Spinal cord (tissue), 10 donors: ENCODE results near the gene TUT7. TPM values are rescaled to one million over a fixed set of nuclear protein-coding genes. Genes with fewer than 3 reads are reported as not detected.
"Not testable (repeated sequence)": the region's sequence is repeated elsewhere in the genome, so short reads cannot be mapped to it uniquely, and the experiment has no call there.

ENCODE experiments used
- DNase-seq, 6 donors: peaks; one replicate each; pipeline versions ENCODE4 v3.0.0 to v3.0.0-alpha.2; 2013 to 2015; ENCODE audit warnings: low spot score in 6 of 6, low read depth in 4 of 6
- H3K27ac ChIP-seq: one replicate; pipeline ENCODE4 v1.5.1; 2013; ENCODE audit warnings: low read depth, low read length, control low read depth
- H3K27me3 ChIP-seq: one replicate; pipeline ENCODE4 v1.6.1; 2013; ENCODE audit warnings: low read length; ENCODE audit not compliant: control insufficient read depth, insufficient read depth
- H3K36me3 ChIP-seq: one replicate; pipeline ENCODE4 v1.6.1; 2013; ENCODE audit warnings: low read length; ENCODE audit not compliant: control insufficient read depth, insufficient read depth
- H3K4me1 ChIP-seq: one replicate; pipeline ENCODE4 v1.6.1; 2013; ENCODE audit warnings: low read length; ENCODE audit not compliant: control insufficient read depth, insufficient read depth
- H3K4me3 ChIP-seq: one replicate; pipeline ENCODE4 v1.5.1; 2013; ENCODE audit warnings: low read depth, low read length, control low read depth
- H3K9me3 ChIP-seq: one replicate; pipeline ENCODE4 v1.6.1; 2013; ENCODE audit warnings: low read length; ENCODE audit not compliant: control insufficient read depth, insufficient read depth
- WGBS: methylation state at CpG from one replicate; pipeline ENCODE4 v1.1.5; 2013; ENCODE audit warnings: missing lambda C conversion rate; ENCODE audit not compliant: insufficient coverage; 5-methylcytosine and 5-hydroxymethylcytosine counted together
- polyA plus RNA-seq, 2 donors: library from polyadenylated mRNA; unstranded; fragments of 120-200 nt; gene quantifications; one replicate each; pipeline ENCODE4 v1.2.1, GENCODE V29; 2013; ENCODE audit not compliant: insufficient read length in 2 of 2
- total RNA-seq, 2 donors: library from RNA; depleted of rRNA in 1 of 2; stranded (reverse); fragments of 120-200 nt in 1 of 2; fragments of >200 nt in 1 of 2; gene quantifications; one replicate each; pipeline versions ENCODE4 v1.2.3 to v1.2.4, GENCODE V29; 2013 to 2014
- donor health status: healthy.

TUT7 gene
- total and polyA plus RNA-seq, 4 donors, result 11.5 to 30.7 (median 21.3) TPM

- Histone ChIP-seq H3K27ac (no peak overlapping the region), H3K4me1 (no peaks in the 10 kb centered on the region), H3K36me3 (peaks cover 10% of the 10 kb centered on the region), H3K27me3 (no peaks in the 10 kb centered on the region), H3K9me3 (no peaks in the 10 kb centered on the region), H3K4me3 (no peak overlapping the region)
- no CpG with 5 or more reads among the region's 4 CpGs for WGBS
- no peak for DNase-seq
Observed at GRCh38 chr9:86318187-86318586, 36.0 kb downstream of the TUT7 start.

- Histone ChIP-seq H3K4me3 (no peak overlapping the region), H3K9me3 (no peaks in the 10 kb centered on the region), H3K4me1 (no peaks in the 10 kb centered on the region), H3K36me3 (peaks cover 15% of the 10 kb centered on the region), H3K27me3 (no peaks in the 10 kb centered on the region), H3K27ac (no peak overlapping the region)
- WGBS, result no CpG with 5 or more reads among the region's 2 CpGs
- no peak for DNase-seq
Observed at GRCh38 chr9:86315078-86315477, 39.1 kb downstream of the TUT7 start.

- not testable (repeated sequence) for H3K9me3 ChIP-seq, H3K27ac ChIP-seq, H3K4me3 ChIP-seq, H3K4me1 ChIP-seq, H3K27me3 ChIP-seq, DNase-seq
- no CpG with 5 or more reads among the region's 2 CpGs for WGBS
- H3K36me3 ChIP-seq, result peaks cover 18% of the 10 kb centered on the region
Observed at GRCh38 chr9:86312959-86313358, 41.3 kb downstream of the TUT7 start.

GRCh38 chr9:86308687-86309086 is 45.5 kb downstream of the TUT7 start:
- no peak for DNase-seq
- no CpG with 5 or more reads among the region's 1 CpG for WGBS
- Histone ChIP-seq H3K27me3 (no peaks in the 10 kb centered on the region), H3K4me3 (no peak overlapping the region), H3K4me1 (no peaks in the 10 kb centered on the region), H3K27ac (no peak overlapping the region), H3K36me3 (peaks cover 24% of the 10 kb centered on the region), H3K9me3 (no peaks in the 10 kb centered on the region)

GRCh38 chr9:86304236-86304730 is 49.9 kb downstream of the TUT7 start:
- no peaks in the 10 kb centered on the region for H3K9me3 ChIP-seq
- no peak overlapping the region for H3K27ac ChIP-seq
- peaks cover 17% of the 10 kb centered on the region for H3K36me3 ChIP-seq
- 100% methylated on average over 1 of the region's 3 CpGs for WGBS
- no peaks in the 10 kb centered on the region for H3K27me3 ChIP-seq
- no peak for DNase-seq
- no peaks in the 10 kb centered on the region for H3K4me1 ChIP-seq
- no peak overlapping the region for H3K4me3 ChIP-seq

GRCh38 chr9:86303316-86303975 is 50.8 kb downstream of the TUT7 start:
- Histone ChIP-seq H3K36me3 (peaks cover 22% of the 10 kb centered on the region), H3K4me3 (no peak overlapping the region), H3K9me3 (no peaks in the 10 kb centered on the region), H3K27me3 (no peaks in the 10 kb centered on the region), H3K27ac (no peak overlapping the region), H3K4me1 (no peaks in the 10 kb centered on the region)
- DNase-seq, result no peak
- WGBS, result no CpG with 5 or more reads among the region's 4 CpGs

- no peak overlapping the region for H3K4me3 ChIP-seq
- no peaks in the 10 kb centered on the region for H3K4me1 ChIP-seq
- peak in 2 of 6 donors; percentile 57 to 71 for DNase-seq
- H3K27ac ChIP-seq, result no peak overlapping the region
- WGBS, result no CpG with 5 or more reads among the region's 1 CpG
- peaks cover 19% of the 10 kb centered on the region for H3K36me3 ChIP-seq
- no peaks in the 10 kb centered on the region for H3K9me3 ChIP-seq
- H3K27me3 ChIP-seq, result no peaks in the 10 kb centered on the region
Observed at GRCh38 chr9:86301686-86302085, 52.5 kb downstream of the TUT7 start.

- H3K27me3 ChIP-seq, result no peaks in the 10 kb centered on the region
Observed at GRCh38 chr9:86300701-86301100, 53.5 kb downstream of the TUT7 start.

GRCh38 chr9:86298873-86299272 is 55.3 kb downstream of the TUT7 start:
- H3K27ac ChIP-seq, result no peak overlapping the region
- no peak for DNase-seq
- H3K4me3 ChIP-seq, result no peak overlapping the region
- H3K36me3 ChIP-seq, result peaks cover 16% of the 10 kb centered on the region
- H3K4me1 ChIP-seq, result no peaks in the 10 kb centered on the region
- H3K9me3 ChIP-seq, result no peaks in the 10 kb centered on the region
- no peaks in the 10 kb centered on the region for H3K27me3 ChIP-seq
- WGBS, result 92% methylated on average over 10 of the region's 11 CpGs

More at GRCh38 chr9:86300701-86301100, 53.5 kb downstream of the TUT7 start:
- 100% methylated on average over 2 of the region's 2 CpGs for WGBS
- no peaks in the 10 kb centered on the region for H3K4me1 ChIP-seq
- no peaks in the 10 kb centered on the region for H3K9me3 ChIP-seq
- no peak for DNase-seq
- H3K36me3 ChIP-seq, result peaks cover 16% of the 10 kb centered on the region
- H3K27ac ChIP-seq, result no peak overlapping the region
- no peak overlapping the region for H3K4me3 ChIP-seq

- H3K4me1 ChIP-seq, DNase-seq, H3K4me3 ChIP-seq, H3K36me3 ChIP-seq, H3K9me3 ChIP-seq, H3K27ac ChIP-seq, H3K27me3 ChIP-seq: not testable (repeated sequence)
- WGBS, result 83% methylated on average over 1 of the region's 6 CpGs
Observed at GRCh38 chr9:86290341-86290740, 63.9 kb downstream of the TUT7 start.
